Chondrocyte (in vitro differentiated cells): Measurements from ENCODE around the gene DNAH14. TPM values are rescaled to one million over a fixed set of nuclear protein-coding genes. Genes with fewer than 3 reads are reported as not detected.
"Not testable (repeated sequence)": the region's sequence is repeated elsewhere in the genome, so short reads cannot be mapped to it uniquely, and the experiment has no call there.

Experiments
- DNase-seq: peaks from one replicate; pipeline ENCODE4 v3.0.0; 2021; ENCODE audit warnings: mixed read lengths, low spot score
- H3K27ac Mint-ChIP-seq: one replicate; pipeline ENCODE4 v1.8.0; 2021; ENCODE audit warnings: mild to moderate bottlenecking, moderate library complexity, mixed read lengths; ENCODE audit not compliant: unreplicated experiment
- H3K27me3 Mint-ChIP-seq: 2 replicates; pipeline ENCODE4 v1.8.0; 2021; ENCODE audit warnings: low read depth, mixed read lengths
- H3K36me3 Mint-ChIP-seq: 2 replicates; pipeline ENCODE4 v1.8.0; 2021; ENCODE audit warnings: low read depth, mixed read lengths
- H3K4me1 Mint-ChIP-seq: 2 replicates; pipeline ENCODE4 v1.8.0; 2021; ENCODE audit warnings: low read depth, mild to moderate bottlenecking, mixed read lengths
- H3K4me3 Mint-ChIP-seq: one replicate; pipeline ENCODE4 v1.8.0; 2021; ENCODE audit warnings: mild to moderate bottlenecking, moderate library complexity, mixed read lengths; ENCODE audit not compliant: unreplicated experiment
- H3K9me3 Mint-ChIP-seq: 2 replicates; pipeline ENCODE4 v1.8.0; 2021; ENCODE audit warnings: low read depth, mixed read lengths
- total RNA-seq: library from RNA; stranded (reverse); gene quantifications from 3 replicates; pipeline ENCODE4 v1.2.1, GENCODE V29; 2021
- TF ChIP-seq, protein P1 (sequence below): fragments of 200-600 bp; sonication (generic); IDR thresholded peaks from 2 replicates; pipeline ENCODE4 v1.5.0; 2021; ENCODE audit warnings: antibody characterized with exemption, mild to moderate bottlenecking, moderate library complexity

Gene DNAH14
- total RNA-seq, 1 donor from 2014 or later = 16.0 TPM

- no peak overlapping the region for H3K4me3 Mint-ChIP-seq
Measured at GRCh38 chr1:225004396-225004795, 74.9 kb downstream of the DNAH14 start.

GRCh38 chr1:225006352-225006751, 76.9 kb downstream of the DNAH14 start:
- peaks cover 36% of the 10 kb centered on the region for H3K9me3 Mint-ChIP-seq
- DNase-seq = not testable (repeated sequence)

More at GRCh38 chr1:225004396-225004795, 74.9 kb downstream of the DNAH14 start:
- TF ChIP-seq, protein P1, sequence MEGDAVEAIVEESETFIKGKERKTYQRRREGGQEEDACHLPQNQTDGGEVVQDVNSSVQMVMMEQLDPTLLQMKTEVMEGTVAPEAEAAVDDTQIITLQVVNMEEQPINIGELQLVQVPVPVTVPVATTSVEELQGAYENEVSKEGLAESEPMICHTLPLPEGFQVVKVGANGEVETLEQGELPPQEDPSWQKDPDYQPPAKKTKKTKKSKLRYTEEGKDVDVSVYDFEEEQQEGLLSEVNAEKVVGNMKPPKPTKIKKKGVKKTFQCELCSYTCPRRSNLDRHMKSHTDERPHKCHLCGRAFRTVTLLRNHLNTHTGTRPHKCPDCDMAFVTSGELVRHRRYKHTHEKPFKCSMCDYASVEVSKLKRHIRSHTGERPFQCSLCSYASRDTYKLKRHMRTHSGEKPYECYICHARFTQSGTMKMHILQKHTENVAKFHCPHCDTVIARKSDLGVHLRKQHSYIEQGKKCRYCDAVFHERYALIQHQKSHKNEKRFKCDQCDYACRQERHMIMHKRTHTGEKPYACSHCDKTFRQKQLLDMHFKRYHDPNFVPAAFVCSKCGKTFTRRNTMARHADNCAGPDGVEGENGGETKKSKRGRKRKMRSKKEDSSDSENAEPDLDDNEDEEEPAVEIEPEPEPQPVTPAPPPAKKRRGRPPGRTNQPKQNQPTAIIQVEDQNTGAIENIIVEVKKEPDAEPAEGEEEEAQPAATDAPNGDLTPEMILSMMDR = peak; percentile 42
- Mint-ChIP-seq H3K27me3 (no peaks in the 10 kb centered on the region), H3K36me3 (peaks cover 25% of the 10 kb centered on the region), H3K4me1 (no peaks in the 10 kb centered on the region), H3K9me3 (peaks cover 33% of the 10 kb centered on the region), H3K27ac (no peak overlapping the region)
- DNase-seq = no peak

GRCh38 chr1:225008050-225008449, 78.6 kb downstream of the DNAH14 start:
- Mint-ChIP-seq H3K9me3 (peaks cover 39% of the 10 kb centered on the region), H3K36me3 (peaks cover 33% of the 10 kb centered on the region)
- DNase-seq, H3K27me3 Mint-ChIP-seq, H3K4me3 Mint-ChIP-seq, H3K4me1 Mint-ChIP-seq, H3K27ac Mint-ChIP-seq: not testable (repeated sequence)

More at GRCh38 chr1:225006352-225006751, 76.9 kb downstream of the DNAH14 start:
- H3K4me3 Mint-ChIP-seq, H3K27ac Mint-ChIP-seq, H3K4me1 Mint-ChIP-seq, H3K27me3 Mint-ChIP-seq: not testable (repeated sequence)
- peaks cover 26% of the 10 kb centered on the region for H3K36me3 Mint-ChIP-seq

DNA sequence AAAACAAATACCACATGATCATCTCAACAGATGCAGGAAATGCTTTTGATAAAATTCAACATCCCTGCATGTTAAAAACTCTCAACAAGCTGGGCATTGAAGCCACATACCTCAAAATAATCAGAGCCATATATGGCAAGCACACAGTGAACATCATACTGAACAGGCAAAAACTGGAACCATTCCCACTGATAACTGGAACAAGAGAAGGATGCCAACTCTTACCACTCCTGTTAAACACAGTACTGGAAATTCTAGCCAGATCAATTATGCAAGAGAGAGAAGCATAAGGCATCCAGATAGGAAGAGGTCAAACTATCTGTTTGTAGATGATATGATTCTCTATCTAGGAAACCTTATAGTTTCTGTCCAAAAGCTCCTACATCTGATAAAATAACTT, 91.6 kb downstream of the DNAH14 start:
- Mint-ChIP-seq H3K36me3 (peaks cover 19% of the 10 kb centered on the region), H3K4me3 (no peak overlapping the region), H3K27ac (no peak overlapping the region), H3K4me1 (no peaks in the 10 kb centered on the region), H3K9me3 (peaks cover 44% of the 10 kb centered on the region), H3K27me3 (no peaks in the 10 kb centered on the region)
- TF ChIP-seq, protein P1 = no peak
- DNase-seq = no peak

GRCh38 chr1:225026701-225027100, 97.2 kb downstream of the DNAH14 start:
- TF ChIP-seq, protein P1 = no peak
- Mint-ChIP-seq H3K4me3 (no peak overlapping the region), H3K27ac (no peak overlapping the region)

GRCh38 chr1:225036441-225036840, 107.0 kb downstream of the DNAH14 start:
- not testable (repeated sequence) for H3K27ac Mint-ChIP-seq, H3K4me1 Mint-ChIP-seq, H3K9me3 Mint-ChIP-seq, H3K4me3 Mint-ChIP-seq, H3K36me3 Mint-ChIP-seq, DNase-seq, H3K27me3 Mint-ChIP-seq

More at GRCh38 chr1:225026701-225027100, 97.2 kb downstream of the DNAH14 start:
- Mint-ChIP-seq H3K9me3 (peaks cover 18% of the 10 kb centered on the region), H3K36me3 (peaks cover 8% of the 10 kb centered on the region), H3K4me1 (no peaks in the 10 kb centered on the region), H3K27me3 (no peaks in the 10 kb centered on the region)
- no peak for DNase-seq

DNA sequence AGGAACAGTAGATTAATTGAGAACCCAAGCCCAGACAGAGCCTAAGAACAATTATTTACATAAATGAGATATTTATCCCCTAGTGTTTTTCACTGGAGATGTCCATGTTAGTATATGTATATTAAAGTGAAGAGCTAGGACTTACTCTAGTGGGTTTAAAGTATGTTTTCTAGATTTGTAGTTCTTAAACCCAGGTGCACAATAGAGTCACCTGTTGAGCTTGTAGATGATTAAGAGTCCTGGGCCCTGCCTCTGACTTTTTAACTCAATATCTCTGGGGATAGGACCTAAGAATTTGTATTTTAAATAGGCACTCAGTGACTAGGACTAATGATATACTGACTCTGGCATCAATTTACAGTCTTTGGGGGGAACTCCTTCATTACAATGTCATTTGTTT, 112.8 kb downstream of the DNAH14 start:
- no peak overlapping the region for H3K27ac Mint-ChIP-seq
- H3K4me3 Mint-ChIP-seq = no peak overlapping the region
- no peak for DNase-seq
- H3K9me3 Mint-ChIP-seq = no peaks in the 10 kb centered on the region
- no peaks in the 10 kb centered on the region for H3K27me3 Mint-ChIP-seq
- peaks cover 4% of the 10 kb centered on the region for H3K4me1 Mint-ChIP-seq
- TF ChIP-seq, protein P1 = no peak
- peaks cover 4% of the 10 kb centered on the region for H3K36me3 Mint-ChIP-seq
